ENCODE data around the gene KAZN. TPM values are rescaled to one million over a fixed set of nuclear protein-coding genes. Genes with fewer than 3 reads are reported as not detected.

Gene KAZN
- total RNA-seq, 1 experiment from 2014 or later = 6.9 TPM

GRCh38 chr1:14930247-14930965, 331.9 kb downstream of the KAZN start:
- Histone ChIP-seq H3K27me3 (ENCODE audit: control insufficient read depth, insufficient read depth, low read length) (peaks cover 16% of the 10 kb centered on the region), H3K36me3 (replicated peaks; ENCODE audit: control insufficient read depth, insufficient read depth, low read length) (no peaks in the 10 kb centered on the region), H3K4me3 (ENCODE audit: insufficient read depth, low read depth, low read length) (no peak overlapping the region)
- DNase-seq = no peak

GRCh38 chr1:14932034-14932638, 333.7 kb downstream of the KAZN start:
- no peaks in the 10 kb centered on the region for H3K27me3 ChIP-seq (ENCODE audit: control insufficient read depth, insufficient read depth, low read length)
- H3K36me3 ChIP-seq (replicated peaks; ENCODE audit: control insufficient read depth, insufficient read depth, low read length) = no peaks in the 10 kb centered on the region
- no peak overlapping the region for H3K4me3 ChIP-seq (ENCODE audit: insufficient read depth, low read depth, low read length)
- no peak for DNase-seq

GRCh38 chr1:14934867-14935266, 336.4 kb downstream of the KAZN start:
- H3K27me3 ChIP-seq (ENCODE audit: control insufficient read depth, insufficient read depth, low read length) = no peaks in the 10 kb centered on the region
- DNase-seq = no peak
- H3K4me3 ChIP-seq (ENCODE audit: insufficient read depth, low read depth, low read length) = no peak overlapping the region
- H3K36me3 ChIP-seq (replicated peaks; ENCODE audit: control insufficient read depth, insufficient read depth, low read length) = no peaks in the 10 kb centered on the region

- no peak for DNase-seq
- Histone ChIP-seq H3K27me3 (ENCODE audit: control insufficient read depth, insufficient read depth, low read length) (no peaks in the 10 kb centered on the region), H3K4me3 (ENCODE audit: insufficient read depth, low read depth, low read length) (no peak overlapping the region), H3K36me3 (replicated peaks; ENCODE audit: control insufficient read depth, insufficient read depth, low read length) (no peaks in the 10 kb centered on the region)
These were observed 338.3 kb downstream of the KAZN start for GRCh38 chr1:14936815-14937214.

- H3K4me3 ChIP-seq (ENCODE audit: insufficient read depth, low read depth, low read length) = no peak overlapping the region
These were observed 338.9 kb downstream of the KAZN start for GRCh38 chr1:14937288-14937949.

GRCh38 chr1:14939527-14940284, 341.2 kb downstream of the KAZN start:
- Histone ChIP-seq H3K4me3 (ENCODE audit: insufficient read depth, low read depth, low read length) (no peak overlapping the region), H3K36me3 (replicated peaks; ENCODE audit: control insufficient read depth, insufficient read depth, low read length) (no peaks in the 10 kb centered on the region), H3K27me3 (ENCODE audit: control insufficient read depth, insufficient read depth, low read length) (no peaks in the 10 kb centered on the region)
- DNase-seq = peak; percentile 53

More at GRCh38 chr1:14937288-14937949, 338.9 kb downstream of the KAZN start:
- H3K27me3 ChIP-seq (ENCODE audit: control insufficient read depth, insufficient read depth, low read length) = no peaks in the 10 kb centered on the region
- DNase-seq = no peak
- H3K36me3 ChIP-seq (replicated peaks; ENCODE audit: control insufficient read depth, insufficient read depth, low read length) = no peaks in the 10 kb centered on the region

- DNase-seq = peak; percentile 46
- Histone ChIP-seq H3K4me3 (ENCODE audit: insufficient read depth, low read depth, low read length) (no peak overlapping the region), H3K36me3 (replicated peaks; ENCODE audit: control insufficient read depth, insufficient read depth, low read length) (no peaks in the 10 kb centered on the region), H3K27me3 (ENCODE audit: control insufficient read depth, insufficient read depth, low read length) (no peaks in the 10 kb centered on the region)
These were observed 341.9 kb downstream of the KAZN start for GRCh38 chr1:14940285-14940870.

GRCh38 chr1:14941864-14942263, 343.4 kb downstream of the KAZN start:
- no peaks in the 10 kb centered on the region for H3K36me3 ChIP-seq (replicated peaks; ENCODE audit: control insufficient read depth, insufficient read depth, low read length)
- DNase-seq = no peak
- no peak overlapping the region for H3K4me3 ChIP-seq (ENCODE audit: insufficient read depth, low read depth, low read length)
- no peaks in the 10 kb centered on the region for H3K27me3 ChIP-seq (ENCODE audit: control insufficient read depth, insufficient read depth, low read length)

- DNase-seq = no peak
- no peaks in the 10 kb centered on the region for H3K27me3 ChIP-seq (ENCODE audit: control insufficient read depth, insufficient read depth, low read length)
- H3K36me3 ChIP-seq (replicated peaks; ENCODE audit: control insufficient read depth, insufficient read depth, low read length) = no peaks in the 10 kb centered on the region
- no peak overlapping the region for H3K4me3 ChIP-seq (ENCODE audit: insufficient read depth, low read depth, low read length)
These were observed 346.0 kb downstream of the KAZN start for GRCh38 chr1:14944471-14944985.

GRCh38 chr1:14945132-14946010, 346.9 kb downstream of the KAZN start:
- Histone ChIP-seq H3K36me3 (replicated peaks; ENCODE audit: control insufficient read depth, insufficient read depth, low read length) (no peaks in the 10 kb centered on the region), H3K4me3 (ENCODE audit: insufficient read depth, low read depth, low read length) (no peak overlapping the region), H3K27me3 (ENCODE audit: control insufficient read depth, insufficient read depth, low read length) (no peaks in the 10 kb centered on the region)
- peak; percentile 84 for DNase-seq

- no peaks in the 10 kb centered on the region for H3K36me3 ChIP-seq (replicated peaks; ENCODE audit: control insufficient read depth, insufficient read depth, low read length)
- H3K27me3 ChIP-seq (ENCODE audit: control insufficient read depth, insufficient read depth, low read length) = no peaks in the 10 kb centered on the region
- DNase-seq = no peak
- no peak overlapping the region for H3K4me3 ChIP-seq (ENCODE audit: insufficient read depth, low read depth, low read length)
These were observed 347.5 kb downstream of the KAZN start for GRCh38 chr1:14946011-14946359.

- DNase-seq = no peak
- no peaks in the 10 kb centered on the region for H3K36me3 ChIP-seq (replicated peaks; ENCODE audit: control insufficient read depth, insufficient read depth, low read length)
- H3K27me3 ChIP-seq (ENCODE audit: control insufficient read depth, insufficient read depth, low read length) = no peaks in the 10 kb centered on the region
- no peak overlapping the region for H3K4me3 ChIP-seq (ENCODE audit: insufficient read depth, low read depth, low read length)
These were observed 348.3 kb downstream of the KAZN start for GRCh38 chr1:14946684-14947238.

GRCh38 chr1:14947421-14947820, 348.9 kb downstream of the KAZN start:
- Histone ChIP-seq H3K36me3 (replicated peaks; ENCODE audit: control insufficient read depth, insufficient read depth, low read length) (no peaks in the 10 kb centered on the region), H3K4me3 (ENCODE audit: insufficient read depth, low read depth, low read length) (no peak overlapping the region), H3K27me3 (ENCODE audit: control insufficient read depth, insufficient read depth, low read length) (no peaks in the 10 kb centered on the region)
- no peak for DNase-seq
